GM12875 (cell line): ENCODE data around the gene SOX14.

Experiments
- H3K4me3 ChIP-seq: one replicate; pipeline ENCODE4 v1.5.1; 2011; ENCODE audit warnings: low read depth, low read length, control low read depth
- CTCF ChIP-seq: IDR thresholded peaks from 2 replicates; pipeline ENCODE4 v1.5.1; 2011; ENCODE audit warnings: low read depth, mild to moderate bottlenecking, control low read depth, inconsistent platforms, low read length, moderate library complexity, borderline replicate concordance; ENCODE audit not compliant: insufficient read depth

The SOX14 gene

GRCh38 chr3:137772214-137772955 is 8.3 kb downstream of the SOX14 start:
- no peak for TF ChIP-seq CTCF

GRCh38 chr3:137778941-137779340 is 14.8 kb downstream of the SOX14 start:
- H3K4me3 ChIP-seq = no peak overlapping the region
- no peak for TF ChIP-seq CTCF

More at GRCh38 chr3:137772214-137772955, 8.3 kb downstream of the SOX14 start:
- no peak overlapping the region for H3K4me3 ChIP-seq

- TF ChIP-seq CTCF = no peak
- no peak overlapping the region for H3K4me3 ChIP-seq
Measured at GRCh38 chr3:137787529-137787928, 23.4 kb downstream of the SOX14 start.

- H3K4me3 ChIP-seq = no peak overlapping the region
- no peak for TF ChIP-seq CTCF
Measured at GRCh38 chr3:137789236-137789635, 25.1 kb downstream of the SOX14 start.

- peak; percentile 75 for TF ChIP-seq CTCF
- no peak overlapping the region for H3K4me3 ChIP-seq
Measured at GRCh38 chr3:137792626-137793271, 28.6 kb downstream of the SOX14 start.

GRCh38 chr3:137796993-137797392 is 32.9 kb downstream of the SOX14 start:
- TF ChIP-seq CTCF = no peak
- no peak overlapping the region for H3K4me3 ChIP-seq

GRCh38 chr3:137803215-137803614 is 39.1 kb downstream of the SOX14 start:
- no peak for TF ChIP-seq CTCF

More at GRCh38 chr3:137803215-137803614, 39.1 kb downstream of the SOX14 start:
- no peak overlapping the region for H3K4me3 ChIP-seq
